NCI-H446 treated with DMSO at 0.1 percent for 48 hours (cell line): Measurements from ENCODE around the gene MARCHF9.
"Not testable (repeated sequence)": the region's sequence is repeated elsewhere in the genome, so short reads cannot be mapped to it uniquely, and the experiment has no call there.

Source experiments
- DNase-seq: peaks from one replicate; lab custom pipeline; 2025; lab: John Stamatoyannopoulos, UW

Gene MARCHF9

GRCh38 chr12:57771236-57771872 lies 16.5 kb downstream of the MARCHF9 start:
- peak; percentile 87 for DNase-seq

GRCh38 chr12:57771873-57772428 lies 17.0 kb downstream of the MARCHF9 start, which contains the start of gene METTL1:
Gene METTL1 (minus strand): TSS chr12:57772105. CDS start chr12:57772083, 22 bp downstream.
- peak; percentile 94 for DNase-seq

GRCh38 chr12:57772429-57773322 lies 17.8 kb downstream of the MARCHF9 start, which contains the start of gene EEF1AKMT3:
Gene EEF1AKMT3 (plus strand): TSS chr12:57772614. CDS start chr12:57772725, 111 bp downstream.
- DNase-seq: peak; percentile 52

- DNase-seq: not testable (repeated sequence)
These were observed 19.7 kb downstream of the MARCHF9 start for GRCh38 chr12:57774634-57775033.

GRCh38 chr12:57775044-57775443 lies 20.1 kb downstream of the MARCHF9 start:
- DNase-seq: no peak

GRCh38 chr12:57775563-57776246 lies 20.8 kb downstream of the MARCHF9 start:
- no peak for DNase-seq

- no peak for DNase-seq
These were observed 21.3 kb downstream of the MARCHF9 start for GRCh38 chr12:57776247-57776587.

- DNase-seq: no peak
These were observed 22.5 kb downstream of the MARCHF9 start for GRCh38 chr12:57777367-57777766.

GRCh38 chr12:57777911-57778310 lies 23.0 kb downstream of the MARCHF9 start:
- no peak for DNase-seq

GRCh38 chr12:57779736-57780135 lies 24.8 kb downstream of the MARCHF9 start:
- DNase-seq: no peak

- DNase-seq: no peak
These were observed 25.5 kb downstream of the MARCHF9 start for GRCh38 chr12:57780284-57780897.

- no peak for DNase-seq
These were observed 26.3 kb downstream of the MARCHF9 start for GRCh38 chr12:57781244-57781643.

- DNase-seq: no peak
These were observed 26.9 kb downstream of the MARCHF9 start for GRCh38 chr12:57781801-57782200.

GRCh38 chr12:57782243-57782607 lies 27.3 kb downstream of the MARCHF9 start:
- no peak for DNase-seq

GRCh38 chr12:57782608-57783465 lies 27.9 kb downstream of the MARCHF9 start, which contains the start of gene TSFM:
Gene TSFM (plus strand): TSS chr12:57782787. CDS start chr12:57782802, 15 bp downstream.
- peak; percentile 77 for DNase-seq

- DNase-seq: no peak
These were observed 28.5 kb downstream of the MARCHF9 start for GRCh38 chr12:57783466-57783801.

- DNase-seq: no peak
These were observed 29.0 kb downstream of the MARCHF9 start for GRCh38 chr12:57783861-57784260.

- no peak for DNase-seq
These were observed 39.0 kb downstream of the MARCHF9 start for GRCh38 chr12:57793920-57794319.

- no peak for DNase-seq
These were observed 40.5 kb downstream of the MARCHF9 start for GRCh38 chr12:57795354-57795753.

- no peak for DNase-seq
These were observed 42.1 kb downstream of the MARCHF9 start for GRCh38 chr12:57796996-57797395.

- DNase-seq: no peak
These were observed 43.0 kb downstream of the MARCHF9 start for GRCh38 chr12:57797933-57798332.
